HepG2 (cell line): ENCODE measurements around the gene VPS18. TPM values are rescaled to one million over a fixed set of nuclear protein-coding genes. Genes with fewer than 3 reads are reported as not detected.

Source experiments
- ATAC-seq: fragments of 200-7000 bp; cut with Tn5 transposase; 3 replicates; pipeline ENCODE4 v1.9.1; 2020; ENCODE audit warnings: mild to moderate bottlenecking, moderate library complexity
- BruUV-seq: library from RNA; stranded (reverse); fragments of 400-500 nt; replicated peaks from 2 replicates; lab custom pipeline; 2021; lab: Mats Ljungman, UMichigan
- CTCF ChIA-PET: fragments of 300-600 bp; formaldehyde crosslinking; extraction: SDS; loops from one replicate; lab custom pipeline; 2021; ENCODE audit warnings: low total read pairs, inconsistent platforms, low intra/inter-chr PET ratio; lab: Yijun Ruan, JAX
- POLR2A ChIA-PET: fragments of 350-600 bp; sonication (Branson Sonifier 250); formaldehyde crosslinking; loops from one replicate; lab custom pipeline; 2020; ENCODE audit warnings: antibody characterized with exemption, inconsistent platforms; lab: Yijun Ruan, JAX
- DNase-seq: peaks from one replicate; pipeline ENCODE4 v3.0.0-alpha.2; 2015; ENCODE audit warnings: low spot score
- FAIRE-seq: peaks from 3 replicates; lab custom pipeline; 2011; peaks lifted over from hg19 to GRCh38; lab: Jason Lieb, UNC
- H2AFZ ChIP-seq: one replicate; pipeline ENCODE4 v1.6.1; 2011; ENCODE audit warnings: low read length, inconsistent platforms
- H3K27ac ChIP-seq: fragments of 300-600 bp; 3 replicates; pipeline ENCODE4 v1.8.0; 2011; ENCODE audit warnings: mixed run types, mild to moderate bottlenecking, mixed read lengths, low read length, inconsistent platforms; ENCODE audit not compliant: insufficient read depth; ENCODE audit errors: extremely low read length
- H3K27me3 ChIP-seq, 2 experiments: fragments of 200-600 bp in 1 of 2; 2 replicates in 1 of 2; 3 replicates in 1 of 2; pipeline versions ENCODE4 v1.6.0 to v1.8.0; 2011; ENCODE audit warnings: low read length in 2 of 2, mild to moderate bottlenecking in 2 of 2, moderate library complexity in 2 of 2, inconsistent platforms in 1 of 2; ENCODE audit not compliant: insufficient read depth in 2 of 2, control insufficient read depth in 1 of 2
- H3K36me3 ChIP-seq, 2 experiments: fragments of 200-600 bp in 1 of 2; replicated peaks in 1 of 2; 2 replicates in 1 of 2; 3 replicates in 1 of 2; pipeline versions ENCODE4 v1.5.1 to v1.8.0; 2011; ENCODE audit warnings: low read length in 2 of 2, inconsistent platforms in 1 of 2; ENCODE audit not compliant: insufficient read depth in 2 of 2, control insufficient read depth in 1 of 2
- H3K4me1 ChIP-seq: 2 replicates; pipeline ENCODE4 v1.5.1; 2012; ENCODE audit warnings: low read length, inconsistent platforms; ENCODE audit not compliant: insufficient read depth
- H3K4me2 ChIP-seq: 2 replicates; pipeline ENCODE4 v1.6.0; 2011; ENCODE audit warnings: low read depth, low read length, inconsistent platforms
- H3K4me3 ChIP-seq, 3 experiments: fragments of 200-600 bp in 1 of 3; sonication (generic), shearing (Covaris generic) in 1 of 3; replicated peaks in 1 of 3; 2 replicates each; pipeline ENCODE4 v1.5.1; 2011 to 2016; ENCODE audit warnings: low read length in 3 of 3, inconsistent platforms in 2 of 3, low read depth in 2 of 3, mild to moderate bottlenecking in 2 of 3, control low read depth in 1 of 3, mixed read lengths in 1 of 3; ENCODE audit not compliant: insufficient read depth in 1 of 3
- H3K79me2 ChIP-seq: one replicate; pipeline ENCODE4 v1.6.1; 2011; ENCODE audit warnings: low read length, inconsistent platforms; ENCODE audit not compliant: insufficient read depth
- H3K9ac ChIP-seq: 2 replicates; pipeline ENCODE4 v1.6.0; 2011; ENCODE audit warnings: mild to moderate bottlenecking, low read depth, low read length, inconsistent platforms; ENCODE audit not compliant: insufficient read depth
- H3K9me3 ChIP-seq: 2 replicates; pipeline ENCODE4 v1.5.1; 2012; ENCODE audit warnings: mild to moderate bottlenecking, low read length
- H4K20me1 ChIP-seq: 2 replicates; pipeline ENCODE4 v1.6.0; 2011; ENCODE audit warnings: inconsistent platforms, mild to moderate bottlenecking, low read length, moderate library complexity; ENCODE audit not compliant: insufficient read depth
- CCAR2 ChIP-seq: fragments of 200-400 bp; formaldehyde crosslinking; optimal IDR thresholded peaks from 2 replicates; pipeline ENCODE3; 2018; ENCODE audit warnings: low read depth, mild to moderate bottlenecking, low read length, moderate library complexity
- FOSL2 ChIP-seq: sonication (generic); formaldehyde crosslinking; IDR thresholded peaks from 2 replicates; pipeline ENCODE4 v1.4.0; 2020; ENCODE audit warnings: missing genetic modification reagents
- NCOA5 ChIP-seq: sonication (generic); formaldehyde crosslinking; IDR thresholded peaks from 2 replicates; pipeline ENCODE4 v1.4.0; 2020; ENCODE audit warnings: missing genetic modification reagents
- PAX8 ChIP-seq: sonication (generic); formaldehyde crosslinking; IDR thresholded peaks from 2 replicates; pipeline ENCODE4 v1.8.0; 2022; ENCODE audit warnings: mild to moderate bottlenecking, missing genetic modification reagents, borderline replicate concordance
- RFXANK ChIP-seq: IDR thresholded peaks from 2 replicates; pipeline ENCODE4 v1.6.1; 2016
- SAFB2 ChIP-seq: sonication (generic); formaldehyde crosslinking; IDR thresholded peaks from 2 replicates; pipeline ENCODE4 v1.5.1; 2020; ENCODE audit warnings: missing genetic modification reagents, low read depth, mild to moderate bottlenecking, borderline replicate concordance
- SMARCC2 ChIP-seq: fragments of 450-650 bp; IDR thresholded peaks from 2 replicates; pipeline ENCODE4 v1.6.1; 2017; ENCODE audit warnings: antibody characterized with exemption, mild to moderate bottlenecking
- ZFP36L1 ChIP-seq: sonication (generic); formaldehyde crosslinking; IDR thresholded peaks from 2 replicates; pipeline ENCODE4 v1.8.0; 2022; ENCODE audit warnings: mild to moderate bottlenecking, missing genetic modification reagents, moderate library complexity
- ZNF12 ChIP-seq: sonication (generic); formaldehyde crosslinking; IDR thresholded peaks from 2 replicates; pipeline ENCODE4 v1.5.0; 2020; ENCODE audit warnings: missing genetic modification reagents
- ZNF431 ChIP-seq: sonication (generic); formaldehyde crosslinking; IDR thresholded peaks from 2 replicates; pipeline ENCODE4 v1.9.0; 2022; ENCODE audit warnings: missing genetic modification reagents, low read depth, mild to moderate bottlenecking, borderline replicate concordance
- ZNF589 ChIP-seq: sonication (generic); formaldehyde crosslinking; conservative IDR thresholded peaks from 2 replicates; pipeline ENCODE4 v1.8.0; 2022; ENCODE audit warnings: mild to moderate bottlenecking, moderate library complexity, missing genetic modification reagents
- WGBS: methylation state at CpG from one replicate; pipeline ENCODE4 v1.1.6; 2017; ENCODE audit warnings: low lambda C conversion rate; 5-methylcytosine and 5-hydroxymethylcytosine counted together
- in situ Hi-C: cut with HindIII; loops from 2 replicates; pipeline ENCODE4 v1.10.0; 2017; ENCODE audit warnings: low pct_unique_long_range_greater_than_20kb; ENCODE audit not compliant: extremely low pct_ligation_motif_present
- intact Hi-C: fragments of 100-400 bp; cut with micrococcal nuclease; formaldehyde crosslinking; loops from one replicate; pipeline ENCODE4 v1.10.0; 2022; ENCODE audit not compliant: unreplicated experiment
- polyA plus RNA-seq, 8 experiments: library from polyadenylated mRNA; depleted of rRNA in 3 of 8; stranded (reverse) in 7 of 8; unstranded in 1 of 8; fragments of >200 nt; fragmentation: Illumina TruSeq in 4 of 8; extraction: Trizol in 4 of 8; gene quantifications; 2 replicates each; pipeline versions ENCODE4 v1.2.1 to v1.2.3, GENCODE V29; 2011 to 2016; ENCODE audit warnings: low read depth in 4 of 8, missing spikeins in 1 of 8, mixed read lengths in 1 of 8; ENCODE audit not compliant: insufficient read depth in 1 of 8
- total RNA-seq, 5 experiments: library from RNA; depleted of rRNA; stranded (reverse); fragments of >200 nt; fragmentation: Illumina TruSeq; extraction: Trizol; gene quantifications; 2 replicates each; pipeline ENCODE4 v1.2.3, GENCODE V29; 2016; ENCODE audit warnings: low read depth in 1 of 5
- TF ChIP-seq, protein P1 (sequence below): sonication (generic); formaldehyde crosslinking; IDR thresholded peaks from 2 replicates; pipeline ENCODE4 v1.5.1; 2020; ENCODE audit warnings: mild to moderate bottlenecking, missing genetic modification reagents, moderate library complexity
- TF ChIP-seq, protein P2 (sequence below): sonication (generic); formaldehyde crosslinking; IDR thresholded peaks from 2 replicates; pipeline ENCODE4 v1.4.0; 2020; ENCODE audit warnings: missing genetic modification reagents
- TF ChIP-seq, protein P3 (sequence below): sonication (generic); formaldehyde crosslinking; IDR thresholded peaks from 2 replicates; pipeline ENCODE4 v1.4.0; 2020; ENCODE audit warnings: missing genetic modification reagents, borderline replicate concordance

VPS18 gene
- total and polyA plus RNA-seq, 2 of the 13 experiments (the other 11 are each of a cell fraction or from before 2014, with no cell fraction given) = 5.8 to 17.0 TPM

DNA sequence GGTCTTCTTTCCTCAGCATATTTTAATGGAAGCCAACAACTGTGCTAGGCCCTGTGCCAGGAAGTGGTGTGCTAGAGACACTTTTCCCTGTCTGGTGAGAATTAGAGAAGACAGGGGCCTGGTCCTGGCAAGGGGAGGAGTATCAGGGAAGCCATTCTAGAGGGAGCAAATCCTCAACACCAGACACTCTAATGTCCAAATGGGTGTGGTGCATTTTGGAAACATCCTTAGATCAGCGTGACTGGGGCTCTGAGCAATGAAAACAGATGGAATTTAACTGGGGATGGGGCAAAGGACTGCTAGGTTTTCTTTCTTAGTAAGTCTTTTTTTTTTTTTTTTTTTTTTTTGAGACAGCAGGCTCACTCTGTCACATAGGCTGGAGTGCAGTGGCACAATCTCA lies 7.7 kb upstream of the VPS18 start:
- Histone ChIP-seq H3K4me1 (peaks cover 2% of the 10 kb centered on the region; the same call in 1 of the 2 replicates), H3K36me3 (no peaks in the 10 kb centered on the region), H3K27me3 (no peaks in the 10 kb centered on the region; a peak in 1 of 5 replicates), H2AFZ (no peak overlapping the region), H3K4me3 (no peak overlapping the region), H3K9me3 (no peaks in the 10 kb centered on the region), H4K20me1 (no peaks in the 10 kb centered on the region), H3K27ac (no peak overlapping the region), H3K79me2 (no peaks in the 10 kb centered on the region), H3K9ac (no peak overlapping the region), H3K4me2 (no peak overlapping the region)
- ChIA-PET CTCF (no interaction called here), POLR2A (no interaction called here)
- no peak for TF ChIP-seq ZFP36L1 (CRISPR knock-in tag)
- no peak for TF ChIP-seq FOSL2 (CRISPR knock-in tag)
- no peak for TF ChIP-seq PAX8 (CRISPR knock-in tag)
- TF ChIP-seq, protein P1, sequence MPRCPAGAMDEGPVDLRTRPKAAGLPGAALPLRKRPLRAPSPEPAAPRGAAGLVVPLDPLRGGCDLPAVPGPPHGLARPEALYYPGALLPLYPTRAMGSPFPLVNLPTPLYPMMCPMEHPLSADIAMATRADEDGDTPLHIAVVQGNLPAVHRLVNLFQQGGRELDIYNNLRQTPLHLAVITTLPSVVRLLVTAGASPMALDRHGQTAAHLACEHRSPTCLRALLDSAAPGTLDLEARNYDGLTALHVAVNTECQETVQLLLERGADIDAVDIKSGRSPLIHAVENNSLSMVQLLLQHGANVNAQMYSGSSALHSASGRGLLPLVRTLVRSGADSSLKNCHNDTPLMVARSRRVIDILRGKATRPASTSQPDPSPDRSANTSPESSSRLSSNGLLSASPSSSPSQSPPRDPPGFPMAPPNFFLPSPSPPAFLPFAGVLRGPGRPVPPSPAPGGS (CRISPR knock-in tag) = no peak
- no peak for TF ChIP-seq ZNF431
- TF ChIP-seq SMARCC2 = no peak
- TF ChIP-seq SAFB2 = no peak
- no peak for TF ChIP-seq ZNF589 (CRISPR knock-in tag)
- WGBS = 13% methylated on average over 1 of the region's 1 CpG
- no TSS peak for BruUV-seq
- DNase-seq = no peak
- no peak for ATAC-seq
- in situ Hi-C loops (no loop called here), intact Hi-C loops (no loop called here)
- FAIRE-seq = no peak

DNA sequence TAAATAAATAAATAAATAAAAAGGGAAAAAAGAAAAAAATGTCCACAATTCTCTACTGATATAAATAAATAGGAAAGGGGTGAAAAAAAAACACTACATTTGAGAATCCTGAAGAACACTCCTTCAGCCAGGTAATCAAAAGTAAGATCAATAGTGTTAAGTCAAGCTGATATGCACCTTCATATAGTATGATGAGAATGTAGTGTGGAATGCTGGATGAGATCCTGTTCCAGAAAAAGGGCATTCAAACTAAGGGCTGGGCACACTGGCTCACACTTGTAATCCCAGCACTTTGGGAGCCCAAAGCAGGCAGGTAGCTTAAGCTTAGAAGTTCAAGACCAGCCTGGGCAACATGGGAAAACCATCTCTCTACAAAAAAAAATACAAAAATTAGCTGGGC lies 5.1 kb upstream of the VPS18 start:
- in situ Hi-C loops = no loop called here
- CTCF ChIA-PET = interaction anchor here (1.2 kb wide), 2 partner anchors 30 to 32 kb away, joined by 3 read pairs; no protein-coding TSS in a partner anchor
- H4K20me1 ChIP-seq = no peaks in the 10 kb centered on the region
- ATAC-seq (no peak), FAIRE-seq (no peak), DNase-seq (no peak)
- no peak overlapping the region for H3K27ac ChIP-seq
- H2AFZ ChIP-seq = no peak overlapping the region
- no peak overlapping the region for H3K4me3 ChIP-seq
- intact Hi-C loops = no loop called here
- POLR2A ChIA-PET = no interaction called here
- no TSS peak for BruUV-seq
- no peaks in the 10 kb centered on the region for H3K79me2 ChIP-seq
- no peaks in the 10 kb centered on the region for H3K9me3 ChIP-seq
- H3K27me3 ChIP-seq = no peaks in the 10 kb centered on the region; a peak in 1 of 5 replicates
- H3K36me3 ChIP-seq = no peaks in the 10 kb centered on the region
- no peak overlapping the region for H3K4me2 ChIP-seq
- H3K4me1 ChIP-seq = peaks cover 25% of the 10 kb centered on the region
- no peak overlapping the region for H3K9ac ChIP-seq
- TF ChIP-seq NCOA5 (CRISPR knock-in tag) (no peak), CCAR2 (no peak), RFXANK (CRISPR knock-in tag) (no peak), ZNF12 (CRISPR knock-in tag) (no peak)
- TF ChIP-seq, protein P2, sequence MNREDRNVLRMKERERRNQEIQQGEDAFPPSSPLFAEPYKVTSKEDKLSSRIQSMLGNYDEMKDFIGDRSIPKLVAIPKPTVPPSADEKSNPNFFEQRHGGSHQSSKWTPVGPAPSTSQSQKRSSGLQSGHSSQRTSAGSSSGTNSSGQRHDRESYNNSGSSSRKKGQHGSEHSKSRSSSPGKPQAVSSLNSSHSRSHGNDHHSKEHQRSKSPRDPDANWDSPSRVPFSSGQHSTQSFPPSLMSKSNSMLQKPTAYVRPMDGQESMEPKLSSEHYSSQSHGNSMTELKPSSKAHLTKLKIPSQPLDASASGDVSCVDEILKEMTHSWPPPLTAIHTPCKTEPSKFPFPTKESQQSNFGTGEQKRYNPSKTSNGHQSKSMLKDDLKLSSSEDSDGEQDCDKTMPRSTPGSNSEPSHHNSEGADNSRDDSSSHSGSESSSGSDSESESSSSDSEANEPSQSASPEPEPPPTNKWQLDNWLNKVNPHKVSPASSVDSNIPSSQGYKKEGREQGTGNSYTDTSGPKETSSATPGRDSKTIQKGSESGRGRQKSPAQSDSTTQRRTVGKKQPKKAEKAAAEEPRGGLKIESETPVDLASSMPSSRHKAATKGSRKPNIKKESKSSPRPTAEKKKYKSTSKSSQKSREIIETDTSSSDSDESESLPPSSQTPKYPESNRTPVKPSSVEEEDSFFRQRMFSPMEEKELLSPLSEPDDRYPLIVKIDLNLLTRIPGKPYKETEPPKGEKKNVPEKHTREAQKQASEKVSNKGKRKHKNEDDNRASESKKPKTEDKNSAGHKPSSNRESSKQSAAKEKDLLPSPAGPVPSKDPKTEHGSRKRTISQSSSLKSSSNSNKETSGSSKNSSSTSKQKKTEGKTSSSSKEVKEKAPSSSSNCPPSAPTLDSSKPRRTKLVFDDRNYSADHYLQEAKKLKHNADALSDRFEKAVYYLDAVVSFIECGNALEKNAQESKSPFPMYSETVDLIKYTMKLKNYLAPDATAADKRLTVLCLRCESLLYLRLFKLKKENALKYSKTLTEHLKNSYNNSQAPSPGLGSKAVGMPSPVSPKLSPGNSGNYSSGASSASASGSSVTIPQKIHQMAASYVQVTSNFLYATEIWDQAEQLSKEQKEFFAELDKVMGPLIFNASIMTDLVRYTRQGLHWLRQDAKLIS (CRISPR knock-in tag) = no peak
- TF ChIP-seq, protein P3, sequence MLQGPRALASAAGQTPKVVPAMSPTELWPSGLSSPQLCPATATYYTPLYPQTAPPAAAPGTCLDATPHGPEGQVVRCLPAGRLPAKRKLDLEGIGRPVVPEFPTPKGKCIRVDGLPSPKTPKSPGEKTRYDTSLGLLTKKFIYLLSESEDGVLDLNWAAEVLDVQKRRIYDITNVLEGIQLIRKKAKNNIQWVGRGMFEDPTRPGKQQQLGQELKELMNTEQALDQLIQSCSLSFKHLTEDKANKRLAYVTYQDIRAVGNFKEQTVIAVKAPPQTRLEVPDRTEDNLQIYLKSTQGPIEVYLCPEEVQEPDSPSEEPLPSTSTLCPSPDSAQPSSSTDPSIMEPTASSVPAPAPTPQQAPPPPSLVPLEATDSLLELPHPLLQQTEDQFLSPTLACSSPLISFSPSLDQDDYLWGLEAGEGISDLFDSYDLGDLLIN = no peak
